Keratinocyte (primary cell): ENCODE measurements around the gene UBQLN3. TPM values are rescaled to one million over a fixed set of nuclear protein-coding genes. Genes with fewer than 3 reads are reported as not detected.

ENCODE experiments used
- DNase-seq: peaks from one replicate; pipeline ENCODE4 v3.0.0-alpha.2; 2011; ENCODE audit warnings: low read depth, missing footprints, low spot score
- FAIRE-seq: peaks from 2 replicates; lab custom pipeline; 2011; peaks lifted over from hg19 to GRCh38; lab: Jason Lieb, UNC
- H2AFZ ChIP-seq: 2 replicates; pipeline ENCODE4 v1.6.0; 2012; ENCODE audit warnings: low read length, control low read depth, inconsistent platforms; ENCODE audit not compliant: control insufficient read depth
- H3K27ac ChIP-seq: 2 replicates; pipeline ENCODE4 v1.5.1; 2011; ENCODE audit warnings: low read length; ENCODE audit not compliant: control insufficient read depth, insufficient read depth
- H3K27me3 ChIP-seq: 3 replicates; pipeline ENCODE4 v1.6.0; 2011; ENCODE audit warnings: low read length; ENCODE audit not compliant: control insufficient read depth, insufficient read depth; ENCODE audit errors: extremely low read depth
- H3K36me3 ChIP-seq, 2 experiments: 2 replicates in 1 of 2; 3 replicates in 1 of 2; pipeline ENCODE4 v1.5.1; 2011; ENCODE audit warnings: low read length in 2 of 2, mild to moderate bottlenecking in 1 of 2; ENCODE audit not compliant: control insufficient read depth in 2 of 2, insufficient read depth in 2 of 2; ENCODE audit errors: extremely low read depth in 1 of 2
- H3K4me1 ChIP-seq: 3 replicates; pipeline ENCODE4 v1.5.1; 2011; ENCODE audit warnings: low read length; ENCODE audit not compliant: control insufficient read depth, insufficient read depth; ENCODE audit errors: extremely low read depth
- H3K4me2 ChIP-seq: 3 replicates; pipeline ENCODE4 v1.6.0; 2011; ENCODE audit warnings: low read depth, low read length; ENCODE audit not compliant: control insufficient read depth, insufficient read depth; ENCODE audit errors: extremely low read depth
- H3K4me3 ChIP-seq, 3 experiments: fragments of 200-600 bp in 1 of 3; sonication (generic) in 1 of 3; 2 replicates in 2 of 3; 3 replicates in 1 of 3; pipeline ENCODE4 v1.5.1; 2011 to 2016; ENCODE audit warnings: low read length in 3 of 3, mild to moderate bottlenecking in 3 of 3, control low read depth in 2 of 3, inconsistent platforms in 1 of 3, low read depth in 1 of 3, mixed read lengths in 1 of 3, mixed run types in 1 of 3, moderate library complexity in 1 of 3; ENCODE audit not compliant: control insufficient read depth in 2 of 3, insufficient read depth in 2 of 3; ENCODE audit errors: extremely low read depth in 1 of 3
- H3K79me2 ChIP-seq: 2 replicates; pipeline ENCODE4 v1.6.0; 2012; ENCODE audit warnings: low read length; ENCODE audit not compliant: control insufficient read depth, insufficient read depth
- H3K9ac ChIP-seq: 3 replicates; pipeline ENCODE4 v1.6.0; 2011; ENCODE audit warnings: low read length; ENCODE audit not compliant: control insufficient read depth, insufficient read depth; ENCODE audit errors: extremely low read depth
- H3K9me1 ChIP-seq: 3 replicates; pipeline ENCODE4 v1.6.0; 2011; ENCODE audit warnings: low read length; ENCODE audit not compliant: control insufficient read depth, insufficient read depth; ENCODE audit errors: extremely low read depth
- H3K9me3 ChIP-seq: 2 replicates; pipeline ENCODE4 v1.5.1; 2012; ENCODE audit warnings: low read depth, low read length; ENCODE audit not compliant: control insufficient read depth
- H4K20me1 ChIP-seq: 3 replicates; pipeline ENCODE4 v1.6.0; 2011; ENCODE audit warnings: low read length; ENCODE audit not compliant: control insufficient read depth, insufficient read depth; ENCODE audit errors: extremely low read depth
- EZH2 ChIP-seq: IDR thresholded peaks from one replicate; pipeline ENCODE4 v1.6.1; 2012; ENCODE audit warnings: inconsistent platforms, mild to moderate bottlenecking, low read length, moderate library complexity
- dilution Hi-C: fragments of 300-500 bp; cut with MboI; formaldehyde crosslinking; loops from one replicate; pipeline ENCODE4 v1.7.0; 2020; ENCODE audit warnings: low sequenced_read_pairs; ENCODE audit not compliant: extremely low pct_ligation_motif_present
- polyA plus RNA-seq, 5 experiments: library from polyadenylated mRNA; depleted of rRNA in 3 of 5; stranded (reverse) in 3 of 5; stranded (forward) in 1 of 5; unstranded in 1 of 5; fragments of >200 nt; gene quantifications; 1 replicate in 1 of 5; 2 replicates in 3 of 5; 3 replicates in 1 of 5; pipeline versions ENCODE4 v1.2.1 to v1.2.3, GENCODE V29; 2011 to 2012; ENCODE audit warnings: missing spikeins in 2 of 5, low read depth in 1 of 5, low replicate concordance in 1 of 5
- TF ChIP-seq, protein P1 (sequence below), 3 experiments: IDR thresholded peaks in 1 of 3; conservative IDR thresholded peaks in 1 of 3; optimal IDR thresholded peaks in 1 of 3; 2 replicates in 2 of 3; 3 replicates in 1 of 3; pipeline versions ENCODE3 to v1.5.1; 2011; ENCODE audit warnings: low read length in 3 of 3, mild to moderate bottlenecking in 3 of 3, moderate library complexity in 2 of 3, control low read depth in 1 of 3, inconsistent platforms in 1 of 3; ENCODE audit not compliant: insufficient read depth in 2 of 3; ENCODE audit errors: extremely low read depth in 1 of 3

The UBQLN3 gene
- polyA plus RNA-seq, 1 donor (not counting 4 experiments of a cell fraction or from before 2014, with no cell fraction given) = not detected

DNA sequence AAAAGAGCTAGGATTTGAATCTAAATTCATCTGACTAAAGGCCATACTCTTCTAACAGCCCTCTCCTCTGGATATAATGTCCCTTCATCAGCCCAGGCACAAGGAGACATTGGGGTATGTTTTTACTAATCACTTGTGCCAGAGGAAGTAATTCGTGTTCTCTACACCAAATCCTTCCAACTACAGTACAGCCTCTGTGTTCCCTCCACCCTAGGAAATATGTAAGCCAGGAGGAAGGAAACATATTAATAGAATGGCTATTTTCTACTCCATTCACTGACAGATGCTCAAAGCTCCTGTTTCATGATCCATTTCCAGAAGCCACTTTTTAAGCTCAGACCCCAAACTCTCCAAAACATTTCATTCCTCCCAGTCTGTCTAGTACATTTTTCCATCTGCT is 18.7 kb upstream of the UBQLN3 start:
- no peak overlapping the region for H3K4me2 ChIP-seq
- H2AFZ ChIP-seq = no peak overlapping the region
- no peaks in the 10 kb centered on the region for H3K36me3 ChIP-seq
- H3K4me1 ChIP-seq = no peaks in the 10 kb centered on the region
- H3K27ac ChIP-seq = no peak overlapping the region
- no peak overlapping the region for H3K4me3 ChIP-seq
- H3K9ac ChIP-seq = no peak overlapping the region
- no peaks in the 10 kb centered on the region for H4K20me1 ChIP-seq
- H3K79me2 ChIP-seq = no peaks in the 10 kb centered on the region
- no peaks in the 10 kb centered on the region for H3K27me3 ChIP-seq
- dilution Hi-C loops = no loop called here
- TF ChIP-seq, protein P1, sequence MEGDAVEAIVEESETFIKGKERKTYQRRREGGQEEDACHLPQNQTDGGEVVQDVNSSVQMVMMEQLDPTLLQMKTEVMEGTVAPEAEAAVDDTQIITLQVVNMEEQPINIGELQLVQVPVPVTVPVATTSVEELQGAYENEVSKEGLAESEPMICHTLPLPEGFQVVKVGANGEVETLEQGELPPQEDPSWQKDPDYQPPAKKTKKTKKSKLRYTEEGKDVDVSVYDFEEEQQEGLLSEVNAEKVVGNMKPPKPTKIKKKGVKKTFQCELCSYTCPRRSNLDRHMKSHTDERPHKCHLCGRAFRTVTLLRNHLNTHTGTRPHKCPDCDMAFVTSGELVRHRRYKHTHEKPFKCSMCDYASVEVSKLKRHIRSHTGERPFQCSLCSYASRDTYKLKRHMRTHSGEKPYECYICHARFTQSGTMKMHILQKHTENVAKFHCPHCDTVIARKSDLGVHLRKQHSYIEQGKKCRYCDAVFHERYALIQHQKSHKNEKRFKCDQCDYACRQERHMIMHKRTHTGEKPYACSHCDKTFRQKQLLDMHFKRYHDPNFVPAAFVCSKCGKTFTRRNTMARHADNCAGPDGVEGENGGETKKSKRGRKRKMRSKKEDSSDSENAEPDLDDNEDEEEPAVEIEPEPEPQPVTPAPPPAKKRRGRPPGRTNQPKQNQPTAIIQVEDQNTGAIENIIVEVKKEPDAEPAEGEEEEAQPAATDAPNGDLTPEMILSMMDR (optimal IDR thresholded peaks at IDR 0.05 in 1 of 3, IDR thresholded peaks at IDR 0.05 in 1 of 3, conservative IDR thresholded peaks at IDR 0.05 in 1 of 3; ENCODE audit: extremely low read depth in 1 of 3, insufficient read depth in 2 of 3, low read length in 3 of 3) = no peak
- TF ChIP-seq EZH2 = no peak
- no peaks in the 10 kb centered on the region for H3K9me1 ChIP-seq
- FAIRE-seq (no peak), DNase-seq (no peak)
- no peaks in the 10 kb centered on the region for H3K9me3 ChIP-seq

- Histone ChIP-seq H4K20me1 (no peaks in the 10 kb centered on the region), H3K9ac (no peak overlapping the region), H3K79me2 (no peaks in the 10 kb centered on the region), H3K9me1 (no peaks in the 10 kb centered on the region), H3K9me3 (no peaks in the 10 kb centered on the region), H3K4me1 (no peaks in the 10 kb centered on the region), H3K27ac (no peak overlapping the region), H3K4me3 (no peak overlapping the region), H3K27me3 (no peaks in the 10 kb centered on the region), H3K36me3 (no peaks in the 10 kb centered on the region), H3K4me2 (no peak overlapping the region), H2AFZ (no peak overlapping the region)
- FAIRE-seq (no peak), DNase-seq (no peak)
- TF ChIP-seq, protein P1 (optimal IDR thresholded peaks at IDR 0.05 in 1 of 3, IDR thresholded peaks at IDR 0.05 in 1 of 3, conservative IDR thresholded peaks at IDR 0.05 in 1 of 3; ENCODE audit: extremely low read depth in 1 of 3, insufficient read depth in 2 of 3, low read length in 3 of 3) = no peak
- no peak for TF ChIP-seq EZH2
- dilution Hi-C loops = no loop called here
Observed at GRCh38 chr11:5527716-5528115, 18.0 kb upstream of the UBQLN3 start.
